Neuronal stem cell (in vitro differentiated cells): ENCODE results near the gene KRTAP29-1.

Source experiments
- DNase-seq: peaks from one replicate; pipeline ENCODE4 v3.0.0-alpha.2; 2013; ENCODE audit warnings: low spot score
- H2AFZ ChIP-seq: one replicate; pipeline ENCODE4 v1.6.1; 2013; ENCODE audit warnings: mild to moderate bottlenecking, low read length, inconsistent platforms
- H2AK5ac ChIP-seq: 2 replicates; pipeline ENCODE4 v1.6.1; 2013; ENCODE audit warnings: low read depth, mild to moderate bottlenecking, inconsistent platforms, low read length, moderate library complexity, mixed read lengths
- H2BK120ac ChIP-seq: 2 replicates; pipeline ENCODE4 v1.6.1; 2013; ENCODE audit warnings: low read depth, mild to moderate bottlenecking, inconsistent platforms, low read length, moderate library complexity, mixed read lengths
- H2BK12ac ChIP-seq: one replicate; pipeline ENCODE4 v1.6.1; 2013; ENCODE audit warnings: low read length, inconsistent platforms
- H2BK15ac ChIP-seq: 2 replicates; pipeline ENCODE4 v1.6.1; 2013; ENCODE audit warnings: mild to moderate bottlenecking, low read length, inconsistent platforms, mixed read lengths
- H2BK5ac ChIP-seq: one replicate; pipeline ENCODE4 v1.6.1; 2013; ENCODE audit warnings: inconsistent platforms, mild to moderate bottlenecking, low read length, moderate library complexity
- H3K14ac ChIP-seq: one replicate; pipeline ENCODE4 v1.6.1; 2013; ENCODE audit warnings: low read length, inconsistent platforms
- H3K18ac ChIP-seq: 2 replicates; pipeline ENCODE4 v1.6.1; 2013; ENCODE audit warnings: low read length, inconsistent platforms
- H3K23ac ChIP-seq: 2 replicates; pipeline ENCODE4 v1.6.1; 2013; ENCODE audit warnings: low read depth, mild to moderate bottlenecking, mixed read lengths, low read length, inconsistent platforms; ENCODE audit not compliant: poor library complexity
- H3K27ac ChIP-seq: replicated peaks from 3 replicates; pipeline ENCODE4 v1.5.1; 2013; ENCODE audit warnings: low read length, inconsistent platforms
- H3K27me3 ChIP-seq, 3 experiments: 2 replicates each; pipeline ENCODE4 v1.6.1; 2013; ENCODE audit warnings: low read length in 3 of 3, mild to moderate bottlenecking in 2 of 3, inconsistent platforms in 1 of 3, low read depth in 1 of 3, mixed read lengths in 1 of 3, moderate library complexity in 1 of 3; ENCODE audit not compliant: control insufficient read depth in 3 of 3, insufficient read depth in 3 of 3
- H3K36me3 ChIP-seq, 2 donors: replicated peaks in 1 of 2; 2 replicates each; pipeline ENCODE4 v1.6.1; 2013; ENCODE audit warnings: low read length in 2 of 2; ENCODE audit not compliant: control insufficient read depth in 2 of 2, insufficient read depth in 2 of 2
- H3K4ac ChIP-seq: 2 replicates; pipeline ENCODE4 v1.6.1; 2013; ENCODE audit warnings: inconsistent platforms, mild to moderate bottlenecking, low read length, moderate library complexity
- H3K4me1 ChIP-seq, 2 donors: 1 replicate in 1 of 2; 2 replicates in 1 of 2; pipeline ENCODE4 v1.6.1; 2013; ENCODE audit warnings: low read length in 2 of 2, low read depth in 1 of 2; ENCODE audit not compliant: control insufficient read depth in 2 of 2, insufficient read depth in 1 of 2
- H3K4me2 ChIP-seq: one replicate; pipeline ENCODE4 v1.6.1; 2013; ENCODE audit warnings: mild to moderate bottlenecking, low read length, inconsistent platforms; ENCODE audit not compliant: insufficient read depth, poor library complexity, severe bottlenecking
- H3K4me3 ChIP-seq, 2 donors: 2 replicates each; pipeline ENCODE4 v1.5.1; 2013; ENCODE audit warnings: low read length in 2 of 2, mild to moderate bottlenecking in 2 of 2, inconsistent platforms in 1 of 2, moderate library complexity in 1 of 2
- H3K79me1 ChIP-seq: one replicate; pipeline ENCODE4 v1.6.1; 2013; ENCODE audit warnings: low read depth, mild to moderate bottlenecking, inconsistent platforms, low read length, moderate library complexity
- H3K9ac ChIP-seq: one replicate; pipeline ENCODE4 v1.6.1; 2013; ENCODE audit warnings: mild to moderate bottlenecking, low read depth, low read length, inconsistent platforms; ENCODE audit not compliant: poor library complexity
- H3K9me3 ChIP-seq, 2 donors: replicated peaks in 1 of 2; 2 replicates each; pipeline versions ENCODE3 to v1.6.1; 2013; ENCODE audit warnings: low read length in 2 of 2, mild to moderate bottlenecking in 2 of 2, inconsistent platforms in 1 of 2, low read depth in 1 of 2, mixed read lengths in 1 of 2, moderate library complexity in 1 of 2; ENCODE audit not compliant: control insufficient read depth in 2 of 2, insufficient read depth in 1 of 2
- H4K8ac ChIP-seq: one replicate; pipeline ENCODE4 v1.6.1; 2013; ENCODE audit warnings: low read depth, mild to moderate bottlenecking, inconsistent platforms, low read length, moderate library complexity
- H4K91ac ChIP-seq: one replicate; pipeline ENCODE4 v1.6.1; 2013; ENCODE audit warnings: low read length, low read depth, mild to moderate bottlenecking, inconsistent platforms; ENCODE audit not compliant: poor library complexity
- WGBS, 2 donors: extraction: QIAGEN DNeasy Blood & Tissue Kit; methylation state at CpG; one replicate each; pipeline ENCODE4 v1.1.7; 2013; ENCODE audit warnings: missing lambda C conversion rate in 2 of 2, mixed read lengths in 1 of 2; ENCODE audit not compliant: insufficient read length in 2 of 2, insufficient replicate concordance in 1 of 2; ENCODE audit errors: extremely low coverage in 2 of 2; 5-methylcytosine and 5-hydroxymethylcytosine counted together

Gene KRTAP29-1

DNA sequence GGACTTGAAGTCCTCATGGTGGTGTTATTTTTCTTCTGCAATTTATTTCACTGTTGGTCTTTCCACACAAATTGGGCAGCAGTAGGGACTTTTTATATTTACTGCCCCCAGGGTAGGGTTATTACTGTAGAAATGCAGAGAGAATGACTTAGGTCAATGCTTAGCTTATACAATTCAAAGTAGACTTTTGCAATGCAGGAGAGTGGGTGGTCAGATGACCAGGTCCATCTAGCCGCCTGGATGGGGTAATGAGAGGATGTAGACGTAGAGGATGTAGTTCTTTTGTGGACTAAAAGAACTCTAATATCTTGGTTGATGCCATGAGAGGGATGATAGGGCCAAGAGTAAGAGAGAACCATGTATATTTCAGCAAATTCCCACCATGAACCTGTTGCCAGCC lies 15.6 kb upstream of the KRTAP29-1 start:
- H2AK5ac ChIP-seq = no peak overlapping the region
- H3K27me3 ChIP-seq = peaks cover 0 to 2% (median 0%) of the 10 kb centered on the region in 3 experiments
- H3K18ac ChIP-seq = no peak overlapping the region
- no peaks in the 10 kb centered on the region for H3K4me1 ChIP-seq
- H2BK120ac ChIP-seq = no peak overlapping the region
- H4K91ac ChIP-seq = no peak overlapping the region
- H3K4ac ChIP-seq = no peak overlapping the region
- no peak for DNase-seq
- H3K79me1 ChIP-seq = no peaks in the 10 kb centered on the region
- no peak overlapping the region for H3K4me2 ChIP-seq
- no peak overlapping the region for H4K8ac ChIP-seq
- no peak overlapping the region for H2AFZ ChIP-seq
- H3K4me3 ChIP-seq = no peak overlapping the region
- no peaks in the 10 kb centered on the region for H3K9me3 ChIP-seq
- no peak overlapping the region for H2BK5ac ChIP-seq
- no peak overlapping the region for H3K9ac ChIP-seq
- no peak overlapping the region for H3K14ac ChIP-seq
- no peak overlapping the region for H3K27ac ChIP-seq
- H3K23ac ChIP-seq = no peak overlapping the region
- no peaks in the 10 kb centered on the region for H3K36me3 ChIP-seq
- no CpG with 5 or more reads among the region's 2 CpGs for WGBS, 2 donors
- H2BK12ac ChIP-seq = no peak overlapping the region
- no peak overlapping the region for H2BK15ac ChIP-seq

DNA sequence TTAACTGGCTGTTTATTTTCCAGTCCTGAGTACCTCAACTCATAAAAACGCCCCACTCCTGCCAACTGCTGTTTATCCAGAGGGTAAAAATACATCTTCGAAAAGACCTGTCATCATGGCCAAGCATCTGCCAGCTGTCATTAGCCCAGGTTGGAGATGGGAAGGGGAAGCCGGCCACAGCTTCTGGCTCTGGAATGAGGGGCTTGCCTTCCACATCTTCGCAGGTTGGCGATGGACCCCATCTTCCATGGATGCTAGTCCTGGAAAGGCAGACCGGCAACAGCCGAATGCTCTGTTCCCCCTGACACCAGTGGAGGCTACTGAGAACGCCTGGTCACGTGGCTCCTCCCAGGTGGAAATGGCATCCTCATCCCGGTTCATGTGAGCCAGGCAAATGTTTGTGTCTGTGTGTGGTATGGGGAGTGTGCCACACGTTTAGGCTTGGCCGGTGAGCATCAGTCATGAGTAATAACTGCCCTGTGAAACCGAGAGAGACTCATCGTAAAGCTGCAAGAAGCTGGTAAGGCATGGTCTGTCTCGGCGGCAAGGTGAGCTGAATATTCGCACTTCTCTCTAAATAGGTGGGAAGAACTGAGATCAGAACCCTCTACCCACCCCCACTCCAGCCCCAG lies 13.3 kb upstream of the KRTAP29-1 start:
- no peak for DNase-seq
- no peak overlapping the region for H3K27ac ChIP-seq
- no peak overlapping the region for H2AFZ ChIP-seq
- peak overlapping the region; percentile 30 for H2AK5ac ChIP-seq
- no peaks in the 10 kb centered on the region for H3K79me1 ChIP-seq
- no peak overlapping the region for H4K8ac ChIP-seq
- WGBS, 2 donors = no CpG with 5 or more reads among the region's 17 CpGs
- no peak overlapping the region for H3K4ac ChIP-seq
- H3K36me3 ChIP-seq = no peaks in the 10 kb centered on the region
- no peak overlapping the region for H4K91ac ChIP-seq
- H3K4me3 ChIP-seq = no peak overlapping the region
- no peak overlapping the region for H2BK15ac ChIP-seq
- peaks cover 0 to 2% (median 0%) of the 10 kb centered on the region in 3 experiments for H3K27me3 ChIP-seq
- peak overlapping the region; percentile 35 for H3K23ac ChIP-seq
- no peak overlapping the region for H2BK5ac ChIP-seq
- H3K9me3 ChIP-seq = peaks cover 0 to 3% of the 10 kb centered on the region in 2 donors
- H3K14ac ChIP-seq = no peak overlapping the region
- no peak overlapping the region for H3K4me2 ChIP-seq
- H3K9ac ChIP-seq = no peak overlapping the region
- no peak overlapping the region for H2BK12ac ChIP-seq
- H3K18ac ChIP-seq = peak overlapping the region; percentile 32
- H2BK120ac ChIP-seq = no peak overlapping the region
- H3K4me1 ChIP-seq = no peaks in the 10 kb centered on the region

DNA sequence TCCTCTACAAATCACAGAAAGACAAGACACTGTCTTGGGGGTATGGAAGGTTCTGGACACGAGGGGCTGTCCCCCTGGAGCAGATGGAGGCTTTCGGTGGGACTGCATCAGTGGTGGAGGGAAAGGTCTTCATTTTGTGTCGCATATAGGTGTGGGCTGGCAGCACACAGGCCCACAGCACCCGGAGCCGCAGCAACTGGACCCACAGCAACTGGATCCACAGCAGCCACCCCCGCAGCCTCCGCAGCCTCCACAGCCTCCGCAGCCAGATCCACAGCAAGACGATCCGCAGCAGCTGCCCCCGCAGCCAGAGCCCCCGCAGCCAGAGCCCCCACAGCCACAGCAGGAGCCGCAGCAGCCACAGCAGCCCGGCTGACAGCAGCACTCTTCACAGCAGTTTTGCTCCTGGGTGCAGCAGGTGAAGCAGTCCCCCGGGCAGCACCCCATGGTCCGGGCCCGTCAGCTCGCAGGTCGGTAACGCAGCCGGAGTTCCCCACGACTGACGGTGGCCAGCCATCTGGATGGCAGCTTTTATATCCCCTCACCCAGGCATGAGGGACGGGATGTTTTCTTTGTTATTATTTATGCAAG lies 12.6 kb upstream of the KRTAP29-1 start, which contains the start of gene KRTAP17-1:
Gene KRTAP17-1 (minus strand): TSS at position 507 of the 591 bp plus-strand sequence. CDS start 60 bp downstream, at position 447.
- Histone ChIP-seq H4K8ac (no peak within 1 kb of the TSS), H3K18ac (peak within 1 kb of the TSS; percentile 79), H3K79me1 (no peaks in the 10 kb centered on the region), H3K9me3 (peaks cover 0 to 3% of the 10 kb centered on the region in 2 donors), H2AK5ac (peak within 1 kb of the TSS; percentile 74), H2BK5ac (no peak within 1 kb of the TSS), H3K27me3 (peaks cover 0 to 2% (median 0%) of the 10 kb centered on the region in 3 experiments), H3K23ac (peak within 1 kb of the TSS; percentile 60), H3K14ac (peak within 1 kb of the TSS; percentile 78), H3K4ac (no peak within 1 kb of the TSS), H3K27ac (no peak within 1 kb of the TSS), H3K9ac (no peak within 1 kb of the TSS), H3K4me3 (no peak within 1 kb of the TSS), H2BK12ac (no peak within 1 kb of the TSS), H2BK120ac (no peak within 1 kb of the TSS), H3K36me3 (no peaks in the 10 kb centered on the region), H3K4me2 (no peak within 1 kb of the TSS), H4K91ac (no peak within 1 kb of the TSS), H2BK15ac (peak within 1 kb of the TSS; percentile 82), H3K4me1 (no peaks in the 10 kb centered on the region), H2AFZ (no peak within 1 kb of the TSS)
- DNase-seq = no peak
- WGBS, 2 donors = no CpG with 5 or more reads among the region's 24 CpGs

DNA sequence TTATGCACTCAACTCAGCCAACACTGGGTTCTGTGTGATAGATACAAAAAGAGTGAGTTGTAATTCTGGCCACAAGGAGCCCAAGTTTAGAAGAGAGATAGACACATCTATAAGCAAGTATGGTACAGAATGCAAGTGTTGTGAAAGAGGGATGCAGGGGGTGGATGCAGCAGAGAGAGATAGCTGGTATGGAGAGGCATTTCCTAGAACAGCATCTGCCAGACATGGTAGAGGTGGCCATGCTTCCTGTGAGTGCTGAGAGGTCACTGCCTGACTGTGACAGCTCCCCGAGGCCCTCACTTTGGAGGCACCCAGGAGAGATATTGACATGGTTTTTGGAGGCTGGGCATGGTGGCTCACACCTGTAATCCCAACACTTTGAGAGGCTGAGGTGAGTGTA lies 8.5 kb upstream of the KRTAP29-1 start:
- H4K91ac ChIP-seq = peak overlapping the region; percentile 75
- H2AFZ ChIP-seq = no peak overlapping the region
- no CpG with 5 or more reads among the region's 1 CpG for WGBS, 2 donors
- no peak overlapping the region for H2BK120ac ChIP-seq
- H3K27ac ChIP-seq = no peak overlapping the region
- no peak overlapping the region for H2BK12ac ChIP-seq
- H3K4me3 ChIP-seq = no peak overlapping the region
- no peak for DNase-seq
- H2BK15ac ChIP-seq = no peak overlapping the region
- no peak overlapping the region for H3K23ac ChIP-seq
- H3K27me3 ChIP-seq = peaks cover 0 to 2% (median 0%) of the 10 kb centered on the region in 3 experiments
- H3K36me3 ChIP-seq = no peaks in the 10 kb centered on the region
- peaks cover 0 to 3% of the 10 kb centered on the region in 2 donors for H3K9me3 ChIP-seq
- no peak overlapping the region for H3K9ac ChIP-seq
- H3K4me1 ChIP-seq = peaks cover 0 to 1% of the 10 kb centered on the region in 2 donors
- H3K18ac ChIP-seq = no peak overlapping the region
- peak overlapping the region; percentile 76 for H4K8ac ChIP-seq
- H3K4me2 ChIP-seq = no peak overlapping the region
- H3K14ac ChIP-seq = no peak overlapping the region
- no peak overlapping the region for H3K4ac ChIP-seq
- no peak overlapping the region for H2BK5ac ChIP-seq
- H3K79me1 ChIP-seq = no peaks in the 10 kb centered on the region
- no peak overlapping the region for H2AK5ac ChIP-seq
